HUES64 (cell line): Measurements from ENCODE around the gene GSX2.

Experiments used
- H3K27ac ChIP-seq: 2 replicates; pipeline ENCODE4 v1.7.0; 2013; ENCODE audit warnings: low read depth, low read length, inconsistent platforms
- H3K27me3 ChIP-seq: 2 replicates; pipeline ENCODE4 v1.6.1; 2013; ENCODE audit warnings: mild to moderate bottlenecking, low read length; ENCODE audit not compliant: insufficient read depth
- H3K36me3 ChIP-seq: 2 replicates; pipeline ENCODE4 v1.6.1; 2013; ENCODE audit warnings: mild to moderate bottlenecking, low read length; ENCODE audit not compliant: insufficient read depth
- H3K4me1 ChIP-seq: 2 replicates; pipeline ENCODE4 v1.6.1; 2013; ENCODE audit warnings: mild to moderate bottlenecking, low read length, moderate library complexity; ENCODE audit not compliant: insufficient read depth
- H3K4me3 ChIP-seq: 2 replicates; pipeline ENCODE4 v1.5.1; 2013; ENCODE audit warnings: mild to moderate bottlenecking, low read length, moderate library complexity
- H3K9ac ChIP-seq: 2 replicates; pipeline ENCODE4 v1.6.1; 2013; ENCODE audit warnings: mild to moderate bottlenecking, low read depth, low read length
- H3K9me3 ChIP-seq: 2 replicates; pipeline ENCODE4 v1.6.1; 2013; ENCODE audit warnings: low read depth, low read length; ENCODE audit not compliant: insufficient read depth
- WGBS: fragments of 150-250, 120-280 bp; methylation state at CpG from one replicate; pipeline ENCODE4 v1.1.7; 2013; ENCODE audit warnings: missing lambda C conversion rate; 5-methylcytosine and 5-hydroxymethylcytosine counted together

GSX2 gene

GRCh38 chr4:54063229-54063628 is 36.7 kb upstream of the GSX2 start:
- WGBS = 66% methylated on average over 2 of the region's 4 CpGs
- Histone ChIP-seq H3K27me3 (peaks cover 9% of the 10 kb centered on the region), H3K9ac (peak overlapping the region; percentile 76), H3K36me3 (no peaks in the 10 kb centered on the region), H3K27ac (no peak overlapping the region), H3K4me1 (peaks cover 33% of the 10 kb centered on the region), H3K9me3 (no peaks in the 10 kb centered on the region), H3K4me3 (peak overlapping the region; percentile 82)

GRCh38 chr4:54063737-54064316 is 36.1 kb upstream of the GSX2 start:
- peak overlapping the region; percentile 64; the same call in 1 of the 2 replicates for H3K27ac ChIP-seq

GRCh38 chr4:54064317-54065111 is 35.4 kb upstream of the GSX2 start, which contains the start of gene CHIC2:
CHIC2 (minus strand) TSS chr4:54064605; CDS start chr4:54064300, 305 bp downstream.
- H3K27me3 ChIP-seq = peaks cover 9% of the 10 kb centered on the region
- under 1% methylated on average over 87 of the region's 87 CpGs for WGBS
- no peaks in the 10 kb centered on the region for H3K9me3 ChIP-seq
- no peaks in the 10 kb centered on the region for H3K36me3 ChIP-seq
- peak within 1 kb of the TSS; percentile 82 for H3K4me3 ChIP-seq
- peaks cover 33% of the 10 kb centered on the region for H3K4me1 ChIP-seq
- peak within 1 kb of the TSS; percentile 76 for H3K9ac ChIP-seq
- peak within 1 kb of the TSS; percentile 64; the same call in 1 of the 2 replicates for H3K27ac ChIP-seq

More at GRCh38 chr4:54063737-54064316, 36.1 kb upstream of the GSX2 start:
- Histone ChIP-seq H3K9ac (peak overlapping the region; percentile 76), H3K9me3 (no peaks in the 10 kb centered on the region), H3K4me3 (peak overlapping the region; percentile 82), H3K27me3 (peaks cover 9% of the 10 kb centered on the region), H3K4me1 (peaks cover 33% of the 10 kb centered on the region), H3K36me3 (no peaks in the 10 kb centered on the region)
- 2% methylated on average over 38 of the region's 38 CpGs for WGBS

GRCh38 chr4:54065282-54066087 is 34.5 kb upstream of the GSX2 start:
- 88% methylated on average over 6 of the region's 6 CpGs for WGBS
- Histone ChIP-seq H3K9ac (peak overlapping the region; percentile 76; the same call in 1 of the 2 replicates), H3K9me3 (no peaks in the 10 kb centered on the region), H3K27me3 (peaks cover 9% of the 10 kb centered on the region), H3K4me1 (peaks cover 30% of the 10 kb centered on the region), H3K36me3 (no peaks in the 10 kb centered on the region), H3K27ac (no peak overlapping the region), H3K4me3 (peak overlapping the region; percentile 82)

GRCh38 chr4:54066088-54066415 is 33.9 kb upstream of the GSX2 start:
- Histone ChIP-seq H3K27ac (no peak overlapping the region), H3K36me3 (no peaks in the 10 kb centered on the region), H3K27me3 (peaks cover 9% of the 10 kb centered on the region), H3K4me3 (no peak overlapping the region), H3K9ac (no peak overlapping the region), H3K4me1 (peaks cover 26% of the 10 kb centered on the region), H3K9me3 (no peaks in the 10 kb centered on the region)
- 100% methylated on average over 2 of the region's 2 CpGs for WGBS

GRCh38 chr4:54066718-54067129 is 33.2 kb upstream of the GSX2 start:
- WGBS = 84% methylated on average over 2 of the region's 2 CpGs
- Histone ChIP-seq H3K4me1 (peaks cover 19% of the 10 kb centered on the region), H3K27ac (no peak overlapping the region), H3K4me3 (no peak overlapping the region), H3K27me3 (peaks cover 9% of the 10 kb centered on the region), H3K9me3 (no peaks in the 10 kb centered on the region), H3K36me3 (no peaks in the 10 kb centered on the region), H3K9ac (no peak overlapping the region)

- H3K9ac ChIP-seq = no peak overlapping the region
- peaks cover 16% of the 10 kb centered on the region for H3K4me1 ChIP-seq
- H3K27ac ChIP-seq = no peak overlapping the region
- H3K4me3 ChIP-seq = no peak overlapping the region
- WGBS = 80% methylated on average over 4 of the region's 5 CpGs
- H3K36me3 ChIP-seq = no peaks in the 10 kb centered on the region
- peaks cover 9% of the 10 kb centered on the region for H3K27me3 ChIP-seq
- no peaks in the 10 kb centered on the region for H3K9me3 ChIP-seq
These were observed 32.8 kb upstream of the GSX2 start for GRCh38 chr4:54067166-54067565.

GRCh38 chr4:54073271-54073880 is 26.6 kb upstream of the GSX2 start:
- Histone ChIP-seq H3K9me3 (no peaks in the 10 kb centered on the region), H3K36me3 (no peaks in the 10 kb centered on the region), H3K4me3 (no peak overlapping the region), H3K9ac (no peak overlapping the region), H3K27ac (no peak overlapping the region), H3K4me1 (no peaks in the 10 kb centered on the region), H3K27me3 (no peaks in the 10 kb centered on the region)
- WGBS = 93% methylated on average over 2 of the region's 2 CpGs

GRCh38 chr4:54074381-54074780 is 25.6 kb upstream of the GSX2 start:
- Histone ChIP-seq H3K4me3 (no peak overlapping the region), H3K4me1 (no peaks in the 10 kb centered on the region), H3K27ac (no peak overlapping the region)

GRCh38 chr4:54076673-54077072 is 23.3 kb upstream of the GSX2 start:
- H3K4me1 ChIP-seq = no peaks in the 10 kb centered on the region
- H3K9me3 ChIP-seq = no peaks in the 10 kb centered on the region
- no peak overlapping the region for H3K27ac ChIP-seq
- H3K36me3 ChIP-seq = no peaks in the 10 kb centered on the region
- H3K4me3 ChIP-seq = no peak overlapping the region
- H3K9ac ChIP-seq = no peak overlapping the region
- no peaks in the 10 kb centered on the region for H3K27me3 ChIP-seq

More at GRCh38 chr4:54074381-54074780, 25.6 kb upstream of the GSX2 start:
- H3K36me3 ChIP-seq = no peaks in the 10 kb centered on the region
- H3K9ac ChIP-seq = no peak overlapping the region
- no peaks in the 10 kb centered on the region for H3K9me3 ChIP-seq
- H3K27me3 ChIP-seq = no peaks in the 10 kb centered on the region

- no peak overlapping the region for H3K4me3 ChIP-seq
- no peaks in the 10 kb centered on the region for H3K27me3 ChIP-seq
- no peaks in the 10 kb centered on the region for H3K9me3 ChIP-seq
- no peak overlapping the region for H3K27ac ChIP-seq
- WGBS = 97% methylated on average over 1 of the region's 1 CpG
- no peaks in the 10 kb centered on the region for H3K36me3 ChIP-seq
- H3K4me1 ChIP-seq = no peaks in the 10 kb centered on the region
- H3K9ac ChIP-seq = no peak overlapping the region
These were observed 22.2 kb upstream of the GSX2 start for GRCh38 chr4:54077812-54078211.
